Right lobe of liver (tissue), 4 donors: Measurements from ENCODE around the gene HSCB.

Experiments
- POLR2A ChIP-seq: fragments of 450-650 bp; IDR thresholded peaks from one replicate; pipeline ENCODE4 v1.6.1; 2017; ENCODE audit warnings: antibody characterized with exemption, mild to moderate bottlenecking
- TF ChIP-seq, protein P1 (sequence below), 4 donors: fragments of 200-600 bp in 3 of 4; fragments of 450-650 bp in 1 of 4; IDR thresholded peaks; one replicate each; pipeline versions ENCODE4 v1.5.1 to v1.8.0; 2016 to 2022; ENCODE audit warnings: antibody characterized with exemption in 4 of 4, mild to moderate bottlenecking in 2 of 4
- donor health status: DM: no; HTN: no; CAD: no.
- donor health status: DM: no; HTN: no; CAD: no.
- donor health status: DM: no; HTN: yes; CAD: no.

DNA sequence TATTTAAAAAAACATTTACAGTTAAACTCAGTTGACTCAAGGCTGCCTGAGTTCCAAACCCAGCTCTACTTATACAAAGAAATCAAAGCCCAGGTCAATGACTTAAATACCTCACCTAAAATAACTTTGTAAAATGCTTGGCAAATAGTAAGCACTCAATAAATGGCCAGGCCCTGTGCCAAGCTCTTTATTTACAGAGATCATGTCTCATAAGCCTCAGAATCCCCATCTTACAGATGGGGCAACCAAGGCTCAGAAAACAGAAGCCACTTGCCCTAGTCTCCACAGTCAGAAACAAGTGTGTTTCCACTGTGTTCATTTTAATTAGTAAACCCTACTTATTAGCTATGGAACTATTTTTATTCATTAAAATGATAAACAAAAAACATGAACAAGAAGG lies 31.7 kb upstream of the HSCB start:
- no peak for TF ChIP-seq POLR2A
- TF ChIP-seq, protein P1, sequence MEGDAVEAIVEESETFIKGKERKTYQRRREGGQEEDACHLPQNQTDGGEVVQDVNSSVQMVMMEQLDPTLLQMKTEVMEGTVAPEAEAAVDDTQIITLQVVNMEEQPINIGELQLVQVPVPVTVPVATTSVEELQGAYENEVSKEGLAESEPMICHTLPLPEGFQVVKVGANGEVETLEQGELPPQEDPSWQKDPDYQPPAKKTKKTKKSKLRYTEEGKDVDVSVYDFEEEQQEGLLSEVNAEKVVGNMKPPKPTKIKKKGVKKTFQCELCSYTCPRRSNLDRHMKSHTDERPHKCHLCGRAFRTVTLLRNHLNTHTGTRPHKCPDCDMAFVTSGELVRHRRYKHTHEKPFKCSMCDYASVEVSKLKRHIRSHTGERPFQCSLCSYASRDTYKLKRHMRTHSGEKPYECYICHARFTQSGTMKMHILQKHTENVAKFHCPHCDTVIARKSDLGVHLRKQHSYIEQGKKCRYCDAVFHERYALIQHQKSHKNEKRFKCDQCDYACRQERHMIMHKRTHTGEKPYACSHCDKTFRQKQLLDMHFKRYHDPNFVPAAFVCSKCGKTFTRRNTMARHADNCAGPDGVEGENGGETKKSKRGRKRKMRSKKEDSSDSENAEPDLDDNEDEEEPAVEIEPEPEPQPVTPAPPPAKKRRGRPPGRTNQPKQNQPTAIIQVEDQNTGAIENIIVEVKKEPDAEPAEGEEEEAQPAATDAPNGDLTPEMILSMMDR (IDR thresholded peaks at IDR 0.05): no peak
